ENCODE data around the gene DUSP23. TPM values are rescaled to one million over a fixed set of nuclear protein-coding genes. Genes with fewer than 3 reads are reported as not detected.

Gene DUSP23
- total RNA-seq (2014; rRNA removed; shearing (Covaris generic)), result 1.2 and 3.7 TPM in 2 replicates
- total RNA-seq (2022), result 1.5 and 2.0 TPM in 2 replicates
- Bru-seq, nascent RNA, result percentile 19 among the genes with signal in this experiment
- BruChase-seq, experiment 1, labeled RNA remaining after a 6-hour chase, result percentile 20 among the genes with signal in this experiment
- BruChase-seq, experiment 2, labeled RNA remaining after a 2-hour chase, result not detected
- long read RNA-seq, partial matches to known transcripts, result 0 of 2 reads
- long read RNA-seq, other reads (novel, unspliced or antisense), result 0 of 2 reads

DNA sequence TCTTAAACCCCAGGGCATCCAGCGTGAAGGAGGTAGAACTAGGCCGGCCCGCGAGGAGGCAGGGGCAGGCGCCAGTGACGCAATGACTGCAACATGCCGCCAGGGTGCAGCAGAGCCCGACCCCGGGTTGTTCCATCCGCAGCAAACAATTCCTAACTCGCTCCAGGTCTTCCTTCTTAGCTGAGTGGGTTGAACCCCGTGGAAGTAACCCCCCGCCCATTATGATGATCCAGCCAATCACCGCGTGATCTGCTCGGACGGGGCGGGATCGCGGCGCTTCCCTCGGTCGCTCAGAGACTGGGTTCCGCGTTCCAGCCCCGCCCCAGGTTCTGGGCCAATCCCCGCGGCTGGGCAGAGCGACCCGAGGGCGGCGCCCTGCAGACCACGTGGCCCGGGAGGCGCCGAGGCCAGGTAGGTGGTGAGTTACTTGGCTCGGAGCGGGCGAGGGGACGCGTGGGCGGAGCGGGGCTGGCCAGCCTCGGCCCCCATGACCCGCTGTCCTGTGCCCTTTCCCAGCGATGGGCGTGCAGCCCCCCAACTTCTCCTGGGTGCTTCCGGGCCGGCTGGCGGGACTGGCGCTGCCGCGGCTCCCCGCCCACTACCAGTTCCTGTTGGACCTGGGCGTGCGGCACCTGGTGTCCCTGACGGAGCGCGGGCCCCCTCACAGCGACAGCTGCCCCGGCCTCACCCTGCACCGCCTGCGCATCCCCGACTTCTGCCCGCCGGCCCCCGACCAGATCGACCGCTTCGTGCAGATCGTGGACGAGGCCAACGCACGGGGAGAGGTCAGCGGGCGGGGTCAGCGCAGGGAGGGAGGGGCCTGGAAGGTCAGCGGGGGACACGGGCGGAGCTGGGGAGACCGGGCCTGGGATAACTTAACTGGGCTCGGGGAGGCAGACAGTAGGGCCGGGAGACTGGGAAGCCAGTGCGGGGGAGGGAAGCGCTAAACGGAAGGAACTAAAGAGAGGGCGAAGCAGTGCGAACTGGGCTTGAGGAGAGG is at the start of gene DUSP23:
Gene DUSP23 (plus strand): TSS at position 380 of the 1,000 bp plus-strand sequence. CDS start 139 bp downstream, at position 519.
- Histone ChIP-seq H4K20me1 (ENCODE audit: insufficient read depth, low read length) (no peaks in the 10 kb centered on the region), H3K4me3 (ENCODE audit: low read depth, low read length, poor library complexity, severe bottlenecking) (peak within 1 kb of the TSS; percentile 31), H3K9me2 (ENCODE audit: insufficient read depth, low read length) (no peaks in the 10 kb centered on the region), H3K79me2 (ENCODE audit: insufficient read depth, low read depth, low read length) (no peaks in the 10 kb centered on the region), H3K36me3 (ENCODE audit: insufficient read depth, low read length) (no peaks in the 10 kb centered on the region), H3K9me3 (ENCODE audit: low read length) (no peaks in the 10 kb centered on the region), H2AFZ (ENCODE audit: low read length) (peak within 1 kb of the TSS; percentile 66; the same call in 1 of the 2 replicates), H3K4me2 (ENCODE audit: low read length) (peak within 1 kb of the TSS; percentile 32; the same call in 1 of the 2 replicates), H3K4me1 (ENCODE audit: insufficient read depth, low read length, poor library complexity, severe bottlenecking) (no peaks in the 10 kb centered on the region), H3K27ac (ENCODE audit: low read depth, low read length, poor library complexity, severe bottlenecking) (no peak within 1 kb of the TSS)
- no peak for TF ChIP-seq EZH2phosphoT487 (IDR thresholded peaks at IDR 0.05; ENCODE audit: borderline replicate concordance, low read depth, low read length)
- TF ChIP-seq, protein P1, sequence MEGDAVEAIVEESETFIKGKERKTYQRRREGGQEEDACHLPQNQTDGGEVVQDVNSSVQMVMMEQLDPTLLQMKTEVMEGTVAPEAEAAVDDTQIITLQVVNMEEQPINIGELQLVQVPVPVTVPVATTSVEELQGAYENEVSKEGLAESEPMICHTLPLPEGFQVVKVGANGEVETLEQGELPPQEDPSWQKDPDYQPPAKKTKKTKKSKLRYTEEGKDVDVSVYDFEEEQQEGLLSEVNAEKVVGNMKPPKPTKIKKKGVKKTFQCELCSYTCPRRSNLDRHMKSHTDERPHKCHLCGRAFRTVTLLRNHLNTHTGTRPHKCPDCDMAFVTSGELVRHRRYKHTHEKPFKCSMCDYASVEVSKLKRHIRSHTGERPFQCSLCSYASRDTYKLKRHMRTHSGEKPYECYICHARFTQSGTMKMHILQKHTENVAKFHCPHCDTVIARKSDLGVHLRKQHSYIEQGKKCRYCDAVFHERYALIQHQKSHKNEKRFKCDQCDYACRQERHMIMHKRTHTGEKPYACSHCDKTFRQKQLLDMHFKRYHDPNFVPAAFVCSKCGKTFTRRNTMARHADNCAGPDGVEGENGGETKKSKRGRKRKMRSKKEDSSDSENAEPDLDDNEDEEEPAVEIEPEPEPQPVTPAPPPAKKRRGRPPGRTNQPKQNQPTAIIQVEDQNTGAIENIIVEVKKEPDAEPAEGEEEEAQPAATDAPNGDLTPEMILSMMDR (conservative IDR thresholded peaks at IDR 0.05; ENCODE audit: low read length), result peak; percentile 75
- ChIA-PET CTCF (ENCODE audit: unreplicated experiment) (no interaction called here), POLR2A (no interaction called here)
- intact Hi-C loops (cut with micrococcal nuclease; ENCODE audit: unreplicated experiment), result loop anchor here (1.0 kb wide), 2 partner anchors 110 to 225 kb away; no protein-coding TSS in a partner anchor
- BruUV-seq (replicated peaks), result no TSS peak
- peak; percentile 49 for DNase-seq (ENCODE audit: low spot score)

DNA sequence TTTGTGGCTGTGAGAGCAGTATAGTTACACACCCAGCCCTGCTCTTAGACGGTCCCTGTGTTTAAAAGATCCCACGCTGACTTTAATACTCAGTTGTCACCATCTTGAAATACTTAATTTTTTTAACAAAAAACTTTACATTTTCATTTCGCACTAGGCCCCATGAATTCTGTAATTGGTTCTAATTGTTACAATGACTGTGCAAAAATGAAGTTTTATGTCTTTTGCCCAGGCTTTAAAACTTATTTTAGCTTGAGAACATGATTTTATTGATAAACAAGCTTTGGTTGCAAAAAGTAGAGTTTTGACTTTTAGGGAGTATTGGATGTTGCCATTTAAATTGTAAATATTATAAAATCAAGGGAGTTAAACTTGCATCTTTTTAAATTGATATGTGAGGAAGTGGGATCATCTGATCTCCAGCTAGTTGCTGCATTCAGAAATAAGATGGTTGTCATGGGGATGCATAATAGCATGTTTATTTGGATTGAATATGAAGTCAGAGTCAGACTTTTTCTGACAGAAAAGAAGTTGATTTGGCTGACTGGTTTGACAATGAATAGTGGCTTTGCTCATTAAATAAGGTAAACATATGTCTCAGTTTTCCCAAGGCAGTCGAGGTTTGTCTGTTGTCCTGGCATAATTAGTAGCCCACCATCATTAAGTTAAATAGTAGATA is 43.4 kb upstream of the DUSP23 start:
- H3K4me1 ChIP-seq (ENCODE audit: insufficient read depth, low read length, poor library complexity, severe bottlenecking), result no peaks in the 10 kb centered on the region
- ChIA-PET POLR2A (no interaction called here), CTCF (ENCODE audit: unreplicated experiment) (no interaction called here)
- intact Hi-C loops (cut with micrococcal nuclease; ENCODE audit: unreplicated experiment), result no loop called here
- no peak overlapping the region for H2AFZ ChIP-seq (ENCODE audit: low read length)
- H3K79me2 ChIP-seq (ENCODE audit: insufficient read depth, low read depth, low read length), result no peaks in the 10 kb centered on the region
- no peaks in the 10 kb centered on the region for H3K9me3 ChIP-seq (ENCODE audit: low read length)
- no peak overlapping the region for H3K4me2 ChIP-seq (ENCODE audit: low read length)
- no peaks in the 10 kb centered on the region for H4K20me1 ChIP-seq (ENCODE audit: insufficient read depth, low read length)
- BruUV-seq (replicated peaks), result no TSS peak
- no peaks in the 10 kb centered on the region for H3K9me2 ChIP-seq (ENCODE audit: insufficient read depth, low read length)
- TF ChIP-seq, protein P1 (conservative IDR thresholded peaks at IDR 0.05; ENCODE audit: low read length), result no peak
- no peak for TF ChIP-seq EZH2phosphoT487 (IDR thresholded peaks at IDR 0.05; ENCODE audit: borderline replicate concordance, low read depth, low read length)
- DNase-seq (ENCODE audit: low spot score), result no peak
- no peak overlapping the region for H3K4me3 ChIP-seq (ENCODE audit: low read depth, low read length, poor library complexity, severe bottlenecking)
- H3K36me3 ChIP-seq (ENCODE audit: insufficient read depth, low read length), result no peaks in the 10 kb centered on the region
- H3K27ac ChIP-seq (ENCODE audit: low read depth, low read length, poor library complexity, severe bottlenecking), result no peak overlapping the region
